DMS53 treated with DMSO at 0.1 percent for 48 hours (cell line): ENCODE results near the gene CCDC148.
"Not testable (repeated sequence)": the region's sequence is repeated elsewhere in the genome, so short reads cannot be mapped to it uniquely, and the experiment has no call there.

Source experiments
- DNase-seq: peaks from one replicate; lab custom pipeline; 2025; ENCODE audit not compliant: unreplicated experiment; lab: John Stamatoyannopoulos, UW

The CCDC148 gene

DNA sequence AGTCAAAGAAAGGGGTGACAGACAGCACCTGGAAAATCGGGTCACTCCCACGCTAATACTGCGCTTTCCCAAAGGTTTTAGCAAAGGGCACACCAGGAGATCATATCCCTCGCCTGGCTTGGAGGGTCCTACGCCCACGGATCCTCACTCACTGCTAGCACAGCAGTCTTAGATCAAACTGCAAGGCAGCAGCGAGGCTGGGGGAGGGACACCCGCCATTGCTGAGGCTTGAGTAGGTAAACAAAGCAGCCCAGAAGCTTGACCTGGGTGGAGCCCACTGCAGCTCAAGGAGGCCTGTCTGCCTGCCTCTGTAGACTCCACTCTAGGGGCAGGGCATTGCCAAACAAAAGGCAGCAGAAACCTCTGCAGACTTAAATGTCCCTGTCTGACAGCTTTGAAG is 233.5 kb downstream of the CCDC148 start:
- DNase-seq = not testable (repeated sequence)

DNA sequence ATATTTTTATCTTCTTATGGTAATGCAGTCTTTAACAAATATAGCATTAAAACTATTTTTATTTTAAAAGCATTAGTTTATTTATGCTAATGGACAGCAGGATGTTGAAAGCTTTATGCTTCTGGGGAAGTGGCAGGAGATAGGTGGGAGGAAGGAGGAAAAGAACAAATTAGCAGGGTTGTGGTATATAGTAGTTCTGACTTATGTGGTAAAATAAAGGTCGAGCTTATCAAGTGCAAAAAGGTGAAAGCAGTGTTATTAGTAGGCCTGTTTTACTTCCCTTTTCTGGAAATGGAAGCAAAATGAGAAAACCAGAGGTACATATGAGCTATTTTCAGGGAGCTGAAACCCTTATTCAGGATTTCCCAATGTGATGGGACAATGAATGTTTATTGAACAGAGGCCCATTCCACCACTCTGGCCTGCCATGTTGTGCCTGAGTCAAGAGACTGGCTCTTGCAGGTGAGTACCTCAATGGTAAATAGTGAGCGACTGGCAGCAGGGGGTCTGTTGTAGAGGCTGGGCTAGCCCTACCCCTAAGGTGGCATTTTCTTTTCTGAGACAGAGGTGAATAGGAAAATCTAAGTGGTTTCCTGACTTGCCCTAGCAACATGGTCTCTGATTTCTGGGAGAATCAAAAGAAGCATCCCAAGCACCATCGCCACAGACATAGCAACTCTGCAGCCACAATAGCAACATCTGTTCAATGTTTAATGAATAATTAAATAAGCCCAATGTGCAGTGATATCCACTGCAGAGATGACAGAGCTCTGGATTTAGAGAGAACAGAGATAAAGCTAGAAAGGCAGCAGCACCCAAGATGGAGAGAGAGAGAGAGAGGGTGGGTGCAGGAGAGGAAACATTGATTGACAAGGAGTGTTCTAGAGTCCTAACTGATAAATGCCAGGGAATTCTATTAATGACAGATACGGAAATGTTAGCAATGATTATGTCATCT is 235.2 kb downstream of the CCDC148 start:
- no peak for DNase-seq

DNA sequence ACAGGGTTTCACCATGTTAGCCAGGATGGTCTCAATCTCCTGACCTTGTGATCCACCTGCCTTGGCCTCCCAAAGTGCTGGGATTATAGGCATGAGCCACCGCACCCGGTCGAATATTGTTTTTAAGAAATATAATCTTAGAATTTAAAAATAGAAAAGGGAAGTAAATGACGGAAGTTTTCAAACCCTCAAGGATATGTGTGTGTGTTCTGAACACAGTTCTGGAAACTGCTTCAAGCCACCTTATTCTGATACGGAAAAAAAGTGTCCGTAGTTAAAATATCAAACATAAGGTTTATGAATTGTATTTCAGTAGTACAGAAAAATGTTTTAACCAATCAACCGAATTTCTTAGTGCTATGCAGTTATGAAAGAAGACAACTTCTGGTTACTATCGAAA is 239.0 kb downstream of the CCDC148 start:
- DNase-seq = no peak

DNA sequence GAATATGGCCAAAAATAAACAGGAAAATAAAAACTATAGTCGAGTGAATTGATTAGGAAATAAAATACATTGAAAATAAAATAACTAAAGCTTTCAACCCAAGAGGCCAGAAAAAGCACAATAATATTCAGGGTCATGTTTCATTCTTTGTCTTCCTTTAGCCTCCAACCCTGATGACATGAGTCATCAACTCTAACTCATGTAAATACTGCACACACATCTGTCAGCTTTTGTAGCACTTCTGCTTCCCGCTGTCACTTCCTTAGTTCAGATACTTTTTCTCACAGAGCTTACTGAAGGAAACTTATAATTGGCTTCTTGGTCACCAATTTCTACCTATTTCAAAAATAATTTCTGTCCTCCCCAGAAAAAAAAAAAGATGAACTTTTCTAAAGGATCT is 242.1 kb downstream of the CCDC148 start:
- peak; percentile 87 for DNase-seq

DNA sequence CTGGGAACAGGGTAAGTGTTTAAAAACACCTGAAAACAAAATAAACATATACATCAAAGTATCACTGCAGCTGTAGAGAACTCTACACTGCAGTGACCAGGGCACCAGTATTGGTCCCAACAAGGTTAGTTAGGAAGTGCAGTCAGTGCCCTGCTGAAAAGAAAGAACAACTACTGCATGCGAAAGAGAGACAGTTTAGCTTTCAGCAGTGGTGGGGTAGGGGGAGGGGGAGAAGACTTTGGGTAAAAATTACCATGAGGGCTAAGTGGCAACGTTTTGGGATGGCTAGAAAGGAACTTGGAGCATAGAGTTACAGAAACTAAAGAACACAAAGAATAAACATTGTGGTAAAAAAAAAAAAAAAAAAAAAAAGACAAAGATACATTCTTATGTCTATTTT is 242.8 kb downstream of the CCDC148 start:
- no peak for DNase-seq

DNA sequence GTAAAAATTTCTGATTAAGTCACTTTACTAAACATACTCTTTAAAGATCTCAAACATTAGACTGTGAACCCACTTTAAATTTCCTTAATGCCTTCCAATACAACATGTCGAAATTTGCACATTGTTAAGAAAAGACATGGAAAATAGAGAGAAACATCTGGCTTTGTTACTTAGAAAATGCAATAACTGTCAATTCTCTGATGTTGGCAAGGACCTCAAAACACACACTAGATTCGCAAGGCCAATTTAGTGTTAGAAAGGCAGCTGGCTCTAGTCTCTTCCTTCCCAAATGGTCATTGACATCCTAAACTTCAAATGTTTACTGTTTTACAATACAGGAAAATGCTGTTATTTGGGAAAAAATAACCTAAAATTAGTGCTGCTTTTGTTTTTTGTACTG is 244.3 kb downstream of the CCDC148 start:
- DNase-seq = no peak

DNA sequence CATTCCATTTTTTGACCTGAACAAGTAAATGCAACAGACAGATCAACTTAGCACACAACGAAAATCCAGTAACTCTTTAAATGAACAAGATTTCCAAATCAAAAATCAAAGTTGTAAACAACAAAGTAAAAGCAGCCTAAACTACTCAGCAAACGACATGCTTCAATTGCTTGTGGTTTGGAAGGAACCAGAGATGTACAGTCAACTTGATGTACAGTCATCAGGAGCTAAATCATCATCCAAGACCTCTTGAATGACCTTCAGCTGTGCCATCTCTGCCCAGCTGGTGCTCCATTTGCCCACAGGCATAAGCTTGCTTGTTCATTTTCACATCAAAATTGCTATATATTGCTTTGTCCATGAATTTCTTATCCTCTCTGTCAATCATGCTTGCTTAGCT is 245.1 kb downstream of the CCDC148 start:
- no peak for DNase-seq

DNA sequence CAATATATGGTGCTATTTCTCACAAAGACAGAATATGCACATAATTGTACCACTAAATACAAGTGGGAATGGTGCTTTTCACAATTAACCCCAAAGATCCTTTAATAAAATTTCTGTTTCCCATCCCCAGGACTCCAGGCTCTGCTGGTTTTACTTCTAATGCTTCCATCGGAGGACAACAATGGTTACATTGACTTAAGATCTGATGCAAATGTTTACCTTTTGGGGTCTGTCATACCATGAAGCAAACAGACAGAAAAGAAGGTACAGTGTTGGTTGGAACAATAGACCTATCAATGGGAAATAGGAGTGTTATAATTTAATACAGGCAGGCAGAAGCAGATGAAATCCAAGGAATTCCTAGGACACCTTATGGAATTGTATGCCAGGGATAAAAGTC is 249.2 kb downstream of the CCDC148 start:
- no peak for DNase-seq

DNA sequence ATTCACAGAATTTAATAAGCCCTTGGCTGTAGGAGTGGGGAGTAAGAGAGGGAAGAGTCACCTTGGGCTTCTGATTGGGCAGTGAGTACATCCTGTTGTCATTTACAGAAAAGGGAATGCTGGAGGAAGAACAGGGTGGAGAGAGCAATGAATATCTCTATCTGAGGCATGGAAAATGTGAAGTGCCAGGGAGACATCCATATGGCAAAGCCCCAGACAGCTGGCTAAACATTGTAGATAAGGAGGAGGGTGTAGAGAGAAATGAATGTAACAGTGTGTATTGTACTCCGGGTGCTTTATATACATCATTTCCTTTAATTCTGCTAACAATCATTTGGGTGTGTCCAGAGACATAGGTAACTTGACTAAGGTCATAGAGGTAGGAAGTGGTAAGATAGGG is 251.3 kb downstream of the CCDC148 start:
- DNase-seq = peak; percentile 75

DNA sequence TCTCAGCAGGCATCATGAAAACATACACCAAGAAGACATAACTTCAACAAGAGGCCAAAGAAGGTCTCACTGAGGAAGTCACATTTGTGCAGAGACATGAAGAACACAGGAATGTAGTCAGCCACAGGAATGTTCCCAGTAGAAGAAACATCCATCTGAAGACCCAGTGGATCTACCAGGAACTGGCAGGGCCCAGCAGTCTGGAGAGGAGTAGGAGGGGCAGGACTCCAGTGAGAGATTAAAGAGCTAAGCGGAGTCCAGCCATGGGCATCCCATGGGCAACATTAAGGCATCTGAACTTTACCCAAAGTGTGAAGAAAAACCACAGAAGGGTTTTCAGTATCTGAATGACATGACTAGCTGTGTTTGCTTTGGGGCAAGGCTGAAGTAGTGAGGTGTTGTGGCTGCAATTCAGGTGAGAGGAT is 251.8 kb downstream of the CCDC148 start:
- DNase-seq = no peak

DNA sequence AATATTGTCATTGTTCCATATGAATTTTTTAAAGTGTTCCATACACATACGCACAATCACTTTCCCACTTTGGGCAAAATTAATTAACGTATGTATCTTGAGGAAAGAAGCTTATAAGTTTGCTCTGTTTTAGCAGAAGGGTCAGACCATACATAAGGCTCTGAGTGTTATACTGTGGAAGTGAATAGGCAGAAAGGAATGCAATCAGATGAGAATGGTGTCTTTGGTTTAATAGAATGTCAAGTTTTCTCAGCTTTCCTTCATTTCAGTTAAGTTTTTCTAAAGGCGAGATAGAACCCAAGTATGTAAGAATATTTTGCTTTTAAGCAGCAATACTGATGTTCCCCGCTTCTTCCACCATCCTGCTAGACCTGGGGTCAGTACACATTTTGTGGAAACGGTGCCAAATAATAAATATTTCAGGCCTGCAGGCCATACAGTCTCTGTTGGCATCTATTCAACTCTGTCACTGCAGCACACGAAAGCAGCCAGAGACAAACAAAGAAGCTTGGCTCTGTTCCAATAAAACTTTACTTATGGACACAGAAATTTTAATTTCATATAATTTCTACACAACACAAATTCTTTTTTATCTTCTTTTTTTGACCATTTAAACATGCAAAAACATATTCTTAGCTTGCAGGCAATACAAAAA is 254.3 kb downstream of the CCDC148 start:
- DNase-seq = peak; percentile 44

DNA sequence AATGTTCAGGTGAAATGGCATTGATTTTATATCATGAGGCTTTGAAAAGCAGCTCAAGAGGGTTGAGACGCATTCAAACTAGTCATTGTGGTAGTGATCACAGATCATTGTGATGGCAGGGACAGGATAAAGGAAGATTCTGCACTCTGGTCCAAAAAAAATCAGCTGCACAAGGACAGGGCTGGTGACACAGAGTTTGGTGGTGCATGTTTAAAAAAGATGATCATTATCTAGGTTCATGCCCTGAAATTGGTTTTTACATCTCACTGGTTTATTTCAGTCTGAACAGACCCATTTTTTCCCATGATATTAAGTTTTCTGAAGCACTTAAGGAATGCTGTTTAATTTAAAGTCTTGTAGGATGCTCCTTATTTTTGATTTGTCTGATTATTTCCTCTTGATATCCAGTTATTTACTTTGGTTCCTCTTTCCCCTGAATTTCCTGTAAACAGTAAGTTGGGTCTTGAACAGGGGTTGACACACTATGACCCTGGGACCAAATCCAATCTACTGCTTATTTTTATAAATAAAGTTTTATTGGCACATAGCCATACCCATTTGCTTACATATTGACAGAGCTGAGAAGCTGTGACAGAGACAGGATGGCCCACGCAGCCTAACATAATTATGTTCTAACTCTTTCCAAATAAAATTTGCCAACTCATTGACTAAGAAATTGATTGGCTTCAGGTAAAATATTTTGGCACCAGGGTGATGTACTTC is 256.5 kb downstream of the CCDC148 start:
- no peak for DNase-seq

DNA sequence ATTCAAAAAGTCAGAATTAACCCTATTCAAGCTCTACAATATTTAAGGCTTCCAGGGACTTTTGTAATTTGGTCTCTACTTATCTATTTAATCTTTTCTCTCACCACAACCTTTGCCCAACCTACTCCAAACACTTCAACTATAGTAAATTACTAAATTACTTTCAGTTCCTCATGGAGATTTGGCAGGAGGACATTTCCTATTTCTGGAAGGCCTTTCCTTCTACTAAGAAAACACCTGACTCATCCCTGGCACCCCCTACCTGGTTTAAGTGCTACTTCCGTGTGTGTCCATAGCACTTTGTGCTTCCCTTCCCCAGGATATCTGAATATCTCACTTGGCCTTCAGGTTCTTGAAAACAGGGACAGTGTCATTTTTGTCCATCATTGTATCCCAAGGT is 258.6 kb downstream of the CCDC148 start:
- DNase-seq = peak; percentile 31

DNA sequence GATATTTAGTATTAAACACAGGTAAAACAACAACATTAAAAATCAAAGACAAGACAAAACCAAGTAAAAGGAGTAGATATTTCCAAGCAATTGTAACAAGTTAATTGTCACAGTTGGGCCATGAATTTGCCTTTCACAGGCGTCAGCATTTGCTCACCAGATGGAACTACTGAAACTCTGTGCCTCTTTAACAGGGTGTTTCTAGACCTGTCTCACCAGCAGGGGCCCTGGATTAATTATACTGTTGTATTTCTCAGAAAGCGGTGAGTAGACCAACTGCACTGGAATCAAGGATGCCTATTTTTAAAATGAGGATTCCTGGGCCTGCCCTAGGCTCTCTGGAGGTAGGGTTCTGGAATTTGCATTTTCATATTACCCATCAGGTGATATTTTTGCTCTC is 262.3 kb downstream of the CCDC148 start:
- no peak for DNase-seq

DNA sequence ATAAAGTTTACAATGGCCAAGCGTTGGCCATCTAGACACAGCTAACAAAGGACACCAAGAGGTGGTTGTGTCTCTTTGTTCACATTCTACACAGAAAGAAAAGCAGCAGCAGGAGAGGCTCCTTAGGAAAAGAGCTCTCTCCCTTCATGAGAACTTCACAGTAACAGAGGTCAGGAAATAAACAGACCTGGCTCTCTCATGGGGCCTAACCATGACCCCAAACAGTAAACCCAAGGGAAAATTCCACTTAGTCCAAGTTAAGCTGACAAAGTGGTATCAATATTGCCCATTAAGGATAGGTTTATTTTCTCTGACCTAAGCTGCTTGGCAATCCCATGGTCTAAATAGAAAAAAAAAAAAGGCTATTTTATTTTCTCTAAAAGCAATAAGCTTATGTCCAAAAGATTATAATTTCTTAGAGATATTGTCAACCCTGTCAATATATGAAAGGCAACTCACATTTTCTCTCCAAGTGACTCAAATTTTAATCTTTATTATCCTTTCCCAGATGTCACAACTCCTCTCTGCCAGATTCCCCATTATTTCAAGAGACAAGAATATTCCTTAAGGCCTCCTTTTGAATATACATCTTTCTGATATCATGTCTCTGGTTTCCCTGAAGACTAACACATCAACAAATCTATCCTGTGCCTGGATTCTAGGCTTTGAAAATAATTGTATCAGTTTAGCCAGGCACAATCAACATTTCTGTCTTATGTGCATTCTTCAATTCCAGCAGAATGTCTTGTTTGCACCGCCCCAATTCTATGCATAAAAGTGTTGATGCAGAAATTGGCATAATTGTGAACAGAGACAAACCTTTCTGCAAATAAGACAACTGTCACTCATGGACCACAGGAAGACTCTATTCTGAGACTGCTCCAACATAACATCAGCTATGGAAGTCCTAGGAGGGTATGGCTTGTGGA is 263.8 kb downstream of the CCDC148 start:
- no peak for DNase-seq

DNA sequence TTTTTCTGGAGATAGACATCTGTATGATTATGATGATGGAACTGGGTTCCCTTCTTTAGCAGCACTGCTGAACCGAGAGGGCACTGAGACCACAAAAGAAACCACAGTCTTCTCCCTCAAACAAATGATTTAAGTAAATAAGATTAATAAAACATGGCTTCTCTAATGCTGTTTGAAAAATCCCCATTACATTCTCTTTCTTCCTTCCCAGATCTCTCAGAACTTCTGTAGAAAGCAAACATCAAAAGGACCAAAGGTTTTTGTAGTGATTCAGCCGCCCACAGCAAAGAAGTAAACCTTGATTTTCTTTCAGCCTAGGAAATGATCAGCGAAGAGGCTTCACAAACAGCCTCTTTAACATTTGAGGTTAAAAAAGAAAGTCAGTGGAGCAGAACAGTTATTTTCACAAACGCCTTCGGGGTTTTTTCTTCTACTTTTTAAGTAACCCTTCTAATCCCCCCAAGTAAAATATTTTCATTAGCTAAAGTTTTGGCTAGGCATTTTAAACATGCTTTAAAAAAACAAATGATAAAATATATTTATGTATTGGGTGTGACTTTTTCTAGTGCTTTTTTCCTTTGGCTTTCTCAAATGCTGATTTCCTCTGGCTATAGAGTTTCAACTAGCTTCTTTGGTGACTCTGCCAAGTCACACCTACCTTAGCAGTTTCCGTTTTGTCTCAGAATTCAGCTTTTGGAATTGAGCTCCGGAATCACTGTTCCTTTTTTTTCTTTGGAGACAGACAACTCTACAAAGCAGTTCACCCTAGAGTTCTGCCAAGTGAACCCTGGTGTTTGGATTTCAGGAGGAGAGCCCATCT is 265.3 kb downstream of the CCDC148 start:
- no peak for DNase-seq

DNA sequence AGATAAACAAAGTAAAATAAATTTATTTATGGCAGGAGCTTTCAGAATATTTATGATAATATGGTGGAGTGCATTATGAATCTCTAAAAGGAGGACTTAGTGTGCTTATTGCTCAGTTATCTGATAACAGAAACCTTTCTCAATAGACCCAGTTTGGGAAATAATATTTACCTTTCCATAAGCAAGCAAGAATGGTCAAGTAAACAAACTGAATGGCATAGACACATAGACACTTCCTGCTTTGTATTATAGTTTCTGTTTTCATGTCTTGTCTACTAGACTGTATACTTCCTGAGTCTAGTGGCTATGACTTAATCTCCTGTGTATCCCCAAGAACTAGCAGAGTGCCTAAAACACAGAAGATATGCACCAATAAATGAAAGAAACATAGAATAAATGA is 267.0 kb downstream of the CCDC148 start:
- DNase-seq = peak; percentile 83

DNA sequence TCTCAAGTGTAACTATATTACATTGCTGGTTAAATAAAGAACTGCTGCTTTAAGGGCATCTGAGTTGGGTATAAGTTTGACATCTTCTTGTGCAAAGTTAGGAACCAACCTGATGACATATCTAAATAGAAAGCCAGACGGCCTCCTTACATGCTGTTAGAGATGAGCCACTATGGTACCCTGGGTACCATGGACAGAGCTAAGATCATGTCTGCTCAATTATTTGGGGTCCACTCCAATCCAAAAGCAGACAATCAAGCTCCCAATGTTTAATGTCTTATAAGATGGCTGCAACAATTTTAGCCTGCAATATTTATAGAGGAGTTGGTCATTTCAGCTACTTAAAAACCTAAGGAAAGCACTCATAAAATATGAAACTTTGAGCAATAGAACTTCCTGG is 268.6 kb downstream of the CCDC148 start:
- DNase-seq = no peak

DNA sequence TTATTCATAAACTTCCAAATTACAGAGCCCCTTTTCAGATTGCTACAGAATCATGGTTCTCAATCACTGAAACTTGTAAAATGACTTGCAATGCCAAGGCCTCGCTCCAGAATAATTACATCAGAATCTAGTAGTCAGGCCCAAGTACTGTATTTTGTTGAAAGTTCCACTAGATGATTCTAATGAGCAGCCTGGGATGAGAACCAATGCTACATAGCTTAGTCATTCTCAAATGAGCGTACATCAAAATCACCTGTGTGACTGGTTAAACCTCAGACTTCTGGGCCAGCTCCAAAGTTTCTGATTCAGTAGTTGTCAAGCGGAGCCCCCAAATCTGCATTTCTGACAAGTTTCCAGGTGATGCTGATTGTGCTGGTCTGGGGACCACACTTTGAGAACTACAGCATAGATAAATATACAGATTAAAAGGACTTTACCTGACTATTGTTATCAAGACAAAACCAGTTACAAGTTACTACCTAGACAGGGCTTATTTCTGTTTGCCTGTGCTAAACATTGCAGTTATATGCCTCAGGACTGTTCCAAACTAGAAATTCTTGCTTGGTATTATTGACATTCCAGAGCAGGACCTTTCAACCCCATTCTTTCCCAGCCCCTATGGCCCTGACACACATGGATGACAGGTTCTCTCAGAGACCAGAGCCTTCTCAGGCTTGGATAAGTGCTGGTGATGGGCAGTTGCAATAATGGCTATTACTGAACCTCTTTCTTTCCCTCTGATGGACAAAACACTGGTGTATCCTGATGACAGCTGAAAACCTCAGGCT is 271.8 kb downstream of the CCDC148 start:
- DNase-seq = no peak
